Measurements from ENCODE around the gene CATSPER1. TPM values are rescaled to one million over a fixed set of nuclear protein-coding genes. Genes with fewer than 3 reads are reported as not detected.

Gene CATSPER1
- total and polyA plus RNA-seq, 2 experiments from 2014 or later: not detected

- Histone ChIP-seq H4K20me1 (replicated peaks; ENCODE audit: insufficient read depth) (peaks cover 7% of the 10 kb centered on the region; the same call in 1 of the 2 replicates), H3K4me3 (no peak overlapping the region), H3K27me3 (ENCODE audit: insufficient read depth) (peaks cover 16% of the 10 kb centered on the region), H3K36me3 (ENCODE audit: insufficient read depth) (peaks cover 7% of the 10 kb centered on the region; the same call in 1 of the 2 replicates), H3K4me2 (no peak overlapping the region), H3K4me1 (ENCODE audit: insufficient read depth) (peaks cover 14% of the 10 kb centered on the region; the same call in 1 of the 2 replicates), H2AFZ (no peak overlapping the region), H3K79me2 (replicated peaks; ENCODE audit: insufficient read depth) (peaks cover 18% of the 10 kb centered on the region), H3K9me2 (ENCODE audit: insufficient read depth) (no peaks in the 10 kb centered on the region), H3F3A (replicated peaks; ENCODE audit: low read depth) (peaks cover 15% of the 10 kb centered on the region; the same call in 1 of the 2 replicates), H3K27ac (ENCODE audit: low read depth) (no peak overlapping the region)
- peaks cover 20% of the 10 kb centered on the region for H3K27me3 Mint-ChIP-seq (ENCODE audit: insufficient read depth, low read depth, poor library complexity)
- H3K9me3 Mint-ChIP-seq: no peaks in the 10 kb centered on the region
- peaks cover 22% of the 10 kb centered on the region for H3K4me1 Mint-ChIP-seq
- H3K36me3 Mint-ChIP-seq (ENCODE audit: low read depth): peaks cover 30% of the 10 kb centered on the region
- ATAC-seq (no peak), DNase-seq (ENCODE audit: low spot score) (no peak)
- TF ChIP-seq REST (IDR thresholded peaks at IDR 0.05; ENCODE audit: unreplicated experiment) (no peak), EZH2 (IDR thresholded peaks at IDR 0.05; ENCODE audit: low read depth, unreplicated experiment) (no peak), ZNF114 (CRISPR knock-in tag; IDR thresholded peaks at IDR 0.05) (no peak), NANOG (IDR thresholded peaks at IDR 0.05; ENCODE audit: borderline replicate concordance) (no peak), EZH2phosphoT487 (IDR thresholded peaks at IDR 0.05; ENCODE audit: unreplicated experiment) (no peak), STAT1 (IDR thresholded peaks at IDR 0.05; ENCODE audit: unreplicated experiment) (no peak), CTCF (conservative IDR thresholded peaks at IDR 0.05; ENCODE audit: low read depth in 2 of 2) (no peak), ETS1 (IDR thresholded peaks at IDR 0.05) (no peak), ZNF331 (CRISPR knock-in tag; IDR thresholded peaks at IDR 0.05; ENCODE audit: low read depth) (no peak), ZNF462 (CRISPR knock-in tag; IDR thresholded peaks at IDR 0.05) (no peak), CREB1 (CRISPR knock-in tag; IDR thresholded peaks at IDR 0.05; ENCODE audit: low read depth) (no peak)
- H3K27ac Mint-ChIP-seq: no peak overlapping the region
- no peak overlapping the region for H3K4me3 Mint-ChIP-seq
Measured at GRCh38 chr11:66007201-66007634, 19.1 kb downstream of the CATSPER1 start.
